ENCODE data around the gene ZSWIM3. TPM values are rescaled to one million over a fixed set of nuclear protein-coding genes. Genes with fewer than 3 reads are reported as not detected.
A peak's percentile ranks its signal among the peaks of the same experiment; 100 is the strongest.

The ZSWIM3 gene
- total and polyA plus RNA-seq, 2 of the 8 experiments (the other 6 are each of a cell fraction or from before 2014, with no cell fraction given) = 5.5 to 6.9 TPM

DNA sequence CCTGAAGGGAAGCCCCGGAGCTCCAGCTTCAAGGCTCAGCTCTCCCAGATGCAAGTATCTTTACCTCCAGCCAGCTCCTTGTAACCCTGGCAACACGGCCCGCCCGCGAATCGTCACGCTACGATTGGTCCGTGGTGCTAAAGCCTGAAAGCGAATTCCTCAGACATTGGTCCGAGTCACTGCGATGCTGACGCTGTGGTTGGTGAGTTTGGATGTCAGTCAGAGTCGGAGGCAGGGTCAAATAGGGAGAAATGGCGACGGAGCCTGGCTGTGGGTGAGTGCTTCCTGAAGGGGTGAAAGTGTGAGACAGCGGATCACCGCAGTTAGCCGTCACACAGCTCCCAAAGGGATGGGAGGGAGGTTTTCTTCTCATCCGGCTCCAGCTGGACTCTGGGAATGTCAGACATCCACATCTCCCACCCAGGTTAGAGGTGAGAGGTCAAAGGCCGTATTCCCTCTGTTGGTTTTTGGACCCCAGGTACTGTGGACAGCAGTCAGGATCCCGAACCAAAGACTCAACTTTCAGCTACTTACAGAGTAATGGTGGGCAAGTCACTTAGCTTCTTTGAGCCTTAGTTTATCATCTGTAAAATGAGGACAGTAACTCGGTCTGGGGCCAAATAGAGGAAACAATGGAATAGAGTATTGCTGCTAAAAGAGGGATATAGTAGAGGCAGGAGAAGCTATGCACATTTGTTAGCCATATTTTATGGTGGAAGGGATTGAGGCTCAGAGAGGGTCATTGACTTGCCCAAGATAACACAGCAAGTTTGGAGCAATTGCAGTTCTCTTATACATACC, 23.8 kb downstream of the ZSWIM3 start, which contains the start of gene ZSWIM1:
TSS of gene ZSWIM1 (plus strand) at position 240 of the 801 bp plus-strand sequence. CDS start 1,366 bp downstream, outside the sequence.
- H2BK12ac ChIP-seq (ENCODE audit: low read depth, low read length) = 0 out of 2 replicates have a peak within 1 kb of the TSS, but pooled peaks have one; percentile 28
- peaks cover 14 to 28% (median 20%) of the 10 kb centered on the region in 4 experiments for H3K36me3 ChIP-seq (ENCODE audit: control insufficient read depth in 2 of 4, insufficient read depth in 4 of 4, low read length in 3 of 4)
- H2BK5ac ChIP-seq (ENCODE audit: low read depth, low read length) = peak within 1 kb of the TSS; percentile 90
- no peak within 1 kb of the TSS for H2AK5ac ChIP-seq (ENCODE audit: low read depth, low read length)
- H3K9ac ChIP-seq (replicated peaks in 1 of 4; ENCODE audit: extremely low read depth in 1 of 4, low read depth in 3 of 4, low read length in 3 of 4) = peak within 1 kb of the TSS; percentile 67 to 94 (median 71)
- FAIRE-seq (peak; percentile 85), DNase-seq (ENCODE audit: low read depth in 1 of 2, low spot score in 2 of 2) (peak; percentile 98 to 99)
- no peak within 1 kb of the TSS for H3K56ac ChIP-seq (replicated peaks; ENCODE audit: insufficient read length, low read depth, low read length)
- H3K4ac ChIP-seq (replicated peaks; ENCODE audit: insufficient read length, low read depth, low read length) = peak within 1 kb of the TSS; percentile 40
- POLR2A ChIA-PET (ENCODE audit: partially characterized antibody) = interaction anchor here (0.6 to 5.7 kb wide), 25 partner anchors 10 to 332 kb away, joined by 3 to 55 read pairs (median 5); partner anchors contain the start of genes ACOT8, CTSA, NEURL2 and PCIF1
- peak within 1 kb of the TSS; percentile 69 for H3K27ac ChIP-seq (ENCODE audit: low read depth, low read length)
- peak within 1 kb of the TSS; percentile 12 for H2BK120ac ChIP-seq (replicated peaks; ENCODE audit: low read depth, low read length)
- H3K23me2 ChIP-seq (ENCODE audit: low read depth, low read length) = peaks cover 5% of the 10 kb centered on the region
- H3K9me3 ChIP-seq (ENCODE audit: insufficient read depth in 2 of 2, low read depth in 1 of 2, low read length in 1 of 2) = no peaks in the 10 kb centered on the region
- no peak within 1 kb of the TSS for H3K23ac ChIP-seq (ENCODE audit: insufficient read length)
- H4K91ac ChIP-seq (replicated peaks; ENCODE audit: insufficient read length, low read length) = no peak within 1 kb of the TSS
- H3K79me1 ChIP-seq (ENCODE audit: low read depth, low read length) = no peaks in the 10 kb centered on the region
- peaks cover 0 to 16% of the 10 kb centered on the region in 2 experiments; a peak in 1 of 4 replicates for H3K79me2 ChIP-seq (ENCODE audit: control insufficient read depth in 1 of 2, insufficient read depth in 2 of 2, low read length in 2 of 2)
- H2BK20ac ChIP-seq (ENCODE audit: low read length) = no peak within 1 kb of the TSS
- H4K5ac ChIP-seq (ENCODE audit: insufficient read length, low read depth, low read length) = no peak within 1 kb of the TSS
- H3K27me3 ChIP-seq (replicated peaks in 1 of 4; ENCODE audit: control insufficient read depth in 3 of 4, extremely low read depth in 1 of 4, insufficient read depth in 3 of 4, low read length in 3 of 4) = no peaks in the 10 kb centered on the region
- H4K20me1 ChIP-seq (replicated peaks in 1 of 2; ENCODE audit: control insufficient read depth in 1 of 2, insufficient read depth in 2 of 2, low read length in 2 of 2) = peaks cover 0 to 7% of the 10 kb centered on the region in 2 experiments
- CTCF ChIA-PET (ENCODE audit: partially characterized antibody) = interaction anchor here (0.8 to 2.8 kb wide), 9 partner anchors 9 to 89 kb away, joined by 3 to 14 read pairs (median 4); partner anchors contain the start of genes CTSA, NEURL2 and PLTP
- peak within 1 kb of the TSS; percentile 94; the same call in 1 of the 2 replicates for H4K8ac ChIP-seq (ENCODE audit: extremely low read depth, insufficient read depth, low read length)
- peak within 1 kb of the TSS; percentile 88 for H3K18ac ChIP-seq (ENCODE audit: extremely low read depth, low read length)
- H2BK15ac ChIP-seq (ENCODE audit: low read length) = peak within 1 kb of the TSS; percentile 89; the same call in 1 of the 2 replicates
- H3K14ac ChIP-seq (ENCODE audit: insufficient read length) = no peak within 1 kb of the TSS
- H3K4me1 ChIP-seq (replicated peaks in 1 of 4; ENCODE audit: control insufficient read depth in 3 of 4, insufficient read depth in 4 of 4, low read length in 3 of 4) = no peaks in the 10 kb centered on the region
- peak within 1 kb of the TSS; percentile 22; the same call in 1 of the 2 replicates for H2AFZ ChIP-seq (ENCODE audit: low read length)
- peak within 1 kb of the TSS; percentile 73 to 88 for H3K4me2 ChIP-seq (ENCODE audit: insufficient read depth in 1 of 2, low read depth in 2 of 2, low read length in 2 of 2)
- H3K4me3 ChIP-seq (ENCODE audit: extremely low read depth in 1 of 4, insufficient read depth in 2 of 4, low read depth in 3 of 4, low read length in 4 of 4) = peak within 1 kb of the TSS; percentile 80 to 99 (median 90)
- WGBS, 2 experiments (ENCODE audit: extremely low coverage in 1 of 2, insufficient coverage in 1 of 2, insufficient read length in 1 of 2, insufficient replicate concordance in 2 of 2, low coverage in 1 of 2, low lambda C conversion rate in 2 of 2, missing lambda C conversion rate in 1 of 2) = 5% methylated on average over 23 of the region's 23 CpGs; no CpG with 5 or more reads in 1 of the 2 experiments
- no peak for TF ChIP-seq CEBPB (IDR thresholded peaks at IDR 0.05; ENCODE audit: low read depth, low read length)
- peak; percentile 61; the same call in 1 of the 2 replicates for TF ChIP-seq RFX5 (IDR thresholded peaks at IDR 0.05; ENCODE audit: borderline replicate concordance, low read depth, low read length)
- TF ChIP-seq HDAC2 (IDR thresholded peaks at IDR 0.05; ENCODE audit: borderline replicate concordance in 1 of 2, low read depth in 2 of 2, low read length in 2 of 2) = peak in 1 of 2 experiments; percentile 69; a peak in 1 of 4 replicates
- TF ChIP-seq YY1 (IDR thresholded peaks at IDR 0.05; ENCODE audit: low read depth, low read length) = peak; percentile 94
- TF ChIP-seq SIN3A (conservative IDR thresholded peaks at IDR 0.05 in 1 of 2, IDR thresholded peaks at IDR 0.05 in 1 of 2; ENCODE audit: low read depth in 1 of 2, low read length in 2 of 2) = peak; percentile 83; a peak in 2 of 4 replicates
- no peak for TF ChIP-seq JUND (IDR thresholded peaks at IDR 0.05; ENCODE audit: low read length)
- no peak for TF ChIP-seq FOSL1 (IDR thresholded peaks at IDR 0.05; ENCODE audit: insufficient read depth, low read depth, low read length)
- TF ChIP-seq PHF8 (conservative IDR thresholded peaks at IDR 0.05; ENCODE audit: low read depth, low read length) = peak; percentile 79
- TF ChIP-seq KDM5A (IDR thresholded peaks at IDR 0.05; ENCODE audit: low read length) = peak; percentile 78
- no peak for TF ChIP-seq SUZ12 (IDR thresholded peaks at IDR 0.05; ENCODE audit: low read length)
